DLD1 (cell line): ENCODE measurements around the gene FKRP.
"Not testable (repeated sequence)": the region's sequence is repeated elsewhere in the genome, so short reads cannot be mapped to it uniquely, and the experiment has no call there.

Source experiments
- in situ Hi-C: cut with HindIII; loops from 2 replicates; pipeline ENCODE4 v1.10.0; 2017; ENCODE audit warnings: low sequenced_read_pairs

The FKRP gene

DNA sequence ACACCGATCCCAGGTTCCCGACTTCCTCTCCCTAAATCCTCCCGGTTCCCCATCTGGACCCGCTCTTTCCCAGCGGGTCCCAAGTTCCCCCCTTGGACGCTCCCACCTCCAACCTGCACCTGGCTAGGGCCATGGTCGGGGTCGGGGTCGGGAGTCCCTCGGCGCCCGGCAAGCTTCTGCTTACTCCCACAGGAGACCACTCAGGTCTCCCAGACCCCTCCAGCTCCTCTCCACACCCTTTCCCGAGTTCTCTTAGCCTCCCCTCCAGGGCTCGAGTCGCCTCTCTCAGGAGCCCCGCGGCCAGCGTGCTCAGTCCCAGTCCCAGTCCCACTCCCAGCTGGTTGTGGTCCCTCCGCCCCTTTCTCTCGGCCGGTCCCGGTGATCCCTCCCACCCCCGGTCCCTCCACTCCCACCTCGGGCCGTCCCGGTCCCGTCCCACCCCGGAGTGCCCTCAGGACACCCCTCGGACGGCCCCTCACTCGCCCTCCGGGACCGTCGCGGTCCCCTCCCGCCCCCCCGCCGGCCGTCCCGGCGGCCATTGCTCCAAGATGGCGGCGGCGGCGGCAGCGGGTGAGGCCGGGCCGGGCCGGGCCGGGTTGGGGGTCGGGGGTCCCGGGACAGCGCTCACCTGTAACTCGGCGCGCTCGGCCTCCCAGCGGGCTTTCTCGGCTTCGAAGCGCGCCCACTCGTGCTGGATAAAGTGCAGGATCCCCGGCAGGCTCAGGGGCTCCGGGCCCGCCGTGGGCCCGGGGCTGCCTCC, at the start of gene FKRP:
Gene FKRP (plus strand): TSS at position 537 of the 760 bp plus-strand sequence. CDS start 9,394 bp downstream, outside the sequence.
- in situ Hi-C loops, result loop anchor here (10.0 kb wide), 1 partner anchor 219 kb away; no protein-coding TSS in a partner anchor

DNA sequence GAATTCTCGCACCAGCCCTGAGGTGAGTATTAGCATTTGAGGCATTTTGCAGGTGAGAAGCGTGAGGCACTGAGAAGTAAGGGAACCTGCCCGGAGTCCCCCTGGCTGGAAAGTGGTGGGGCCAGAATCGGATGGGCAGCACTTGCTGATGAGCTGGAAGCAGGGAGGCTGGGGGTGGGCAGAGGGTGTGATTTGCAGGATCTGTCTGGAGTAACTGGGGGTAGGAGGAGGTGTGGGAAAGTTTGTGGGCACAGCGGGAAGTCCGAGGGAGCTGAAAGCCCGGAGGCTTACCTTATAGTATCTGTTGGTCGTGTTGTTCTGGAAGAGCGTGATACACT, 49.0 kb upstream of the FKRP start:
- in situ Hi-C loops, result no loop called here

- in situ Hi-C loops, result no loop called here
Observed at GRCh38 chr19:46697204-46697960, 48.5 kb upstream of the FKRP start.

DNA sequence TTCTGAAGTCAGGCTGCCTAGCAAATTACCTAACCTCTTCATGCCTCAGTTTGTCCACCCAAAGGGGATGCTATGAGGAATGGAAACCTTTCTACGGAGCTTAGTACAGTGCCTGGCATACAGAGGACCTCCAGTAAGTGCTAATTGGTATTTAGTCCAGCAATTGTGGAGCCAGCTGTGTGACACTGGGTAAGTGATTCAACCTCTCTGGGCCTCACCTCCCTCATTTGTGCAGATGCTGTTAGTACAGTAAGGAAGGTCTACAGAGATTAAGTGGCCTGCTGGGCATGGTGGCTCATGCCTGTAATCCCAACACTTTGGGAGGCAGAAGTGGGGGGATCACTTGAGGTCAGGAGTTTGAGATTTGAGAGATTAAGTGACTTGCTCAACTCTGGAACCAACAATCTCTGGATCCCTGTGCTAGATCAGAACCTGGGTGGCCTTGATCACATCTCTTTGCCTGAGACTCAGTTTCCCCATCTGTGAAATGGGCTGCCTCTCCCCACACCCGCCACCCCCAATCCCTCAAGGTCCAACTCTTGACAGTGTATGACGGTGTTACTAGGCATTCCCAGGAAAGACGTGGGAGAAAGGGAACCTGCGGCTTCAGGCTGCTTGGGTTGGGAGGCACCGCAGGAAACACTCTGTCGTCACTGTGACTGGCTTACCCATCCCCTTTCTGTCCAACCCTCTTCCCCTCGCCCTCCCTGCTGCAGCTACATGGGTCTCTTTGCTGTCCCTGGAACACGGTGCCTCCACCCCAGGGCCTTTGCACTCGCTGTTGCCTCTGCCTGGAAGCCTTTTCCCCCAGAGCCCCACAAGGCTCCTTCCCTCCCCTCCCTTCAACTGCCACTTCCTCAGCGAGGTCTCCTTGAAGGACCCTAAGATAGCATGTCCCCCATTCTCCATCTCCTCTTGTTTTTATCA, 47.2 kb upstream of the FKRP start:
- in situ Hi-C loops, result no loop called here

DNA sequence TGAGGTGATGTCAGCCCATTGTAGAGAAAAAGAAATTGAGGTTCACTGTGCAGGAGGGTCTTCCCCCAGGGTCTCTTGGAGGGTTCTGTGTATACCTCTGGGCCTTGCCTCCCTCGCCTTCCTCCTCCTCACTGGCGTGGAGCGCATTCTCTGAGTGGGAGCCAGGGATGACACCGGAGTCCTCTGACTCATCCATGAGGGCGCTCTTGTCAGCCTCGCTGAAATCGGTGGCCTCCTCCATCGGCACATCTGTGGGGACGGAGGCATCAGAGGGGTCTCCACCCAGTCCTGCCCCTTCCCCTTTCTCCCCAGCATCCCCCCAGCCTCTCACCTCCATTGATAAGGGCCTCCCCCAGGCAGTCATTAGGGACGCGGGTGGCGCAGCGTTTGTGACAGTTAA, 45.2 kb upstream of the FKRP start:
- in situ Hi-C loops, result no loop called here

DNA sequence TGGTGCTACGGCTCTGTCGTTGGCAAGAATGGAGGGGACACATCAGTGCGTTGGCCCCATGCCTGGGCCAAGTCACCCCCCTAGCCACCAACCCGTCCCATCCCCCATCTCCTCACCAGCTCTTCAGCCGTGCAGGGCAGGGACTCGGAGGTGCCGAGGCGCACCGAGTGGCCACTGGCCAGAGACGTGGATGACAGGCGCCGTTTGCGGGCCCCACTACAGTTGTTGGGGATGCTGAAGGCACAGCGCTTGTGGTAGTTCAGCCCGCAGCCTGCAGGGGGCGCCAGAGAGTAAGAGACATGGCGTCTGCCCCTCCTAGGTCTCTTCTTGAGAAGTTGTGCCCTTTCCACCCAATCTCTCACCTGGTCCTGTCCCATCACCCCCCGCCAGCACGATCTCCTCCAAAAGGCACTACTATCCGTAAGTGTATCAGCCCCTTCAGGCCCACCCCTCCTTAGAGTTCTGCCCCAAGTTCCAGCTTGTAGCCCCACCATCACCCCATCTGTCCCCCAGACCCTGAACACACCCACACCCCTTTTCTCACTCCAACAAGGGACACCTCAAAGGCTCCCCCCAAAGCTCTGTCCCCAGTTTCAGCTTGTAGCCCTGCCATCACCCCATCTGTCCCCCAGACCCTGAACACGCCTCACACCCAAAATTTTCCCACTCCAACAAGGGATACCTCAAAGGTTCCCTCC, 41.3 kb upstream of the FKRP start:
- in situ Hi-C loops, result no loop called here

DNA sequence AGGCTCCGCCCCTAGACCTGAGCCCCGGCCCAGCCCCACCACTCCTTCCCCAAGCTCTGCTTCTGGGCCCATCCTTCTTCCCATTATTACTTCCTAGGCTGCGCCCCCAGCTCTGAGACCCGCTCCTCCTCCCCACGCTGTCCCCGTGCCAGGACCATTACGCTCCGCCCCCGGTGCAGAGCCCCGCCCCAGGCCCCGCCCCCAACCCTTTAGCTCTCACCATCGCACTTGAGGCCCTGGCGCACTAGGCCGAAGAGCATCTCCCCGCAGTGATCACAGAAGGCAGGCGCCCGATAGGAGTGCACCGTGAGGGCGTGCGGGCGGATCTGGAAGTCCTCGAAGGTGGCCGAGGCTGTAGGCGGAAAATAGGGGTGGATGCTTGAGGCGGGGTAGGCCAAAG, 35.2 kb upstream of the FKRP start:
- in situ Hi-C loops, result no loop called here

DNA sequence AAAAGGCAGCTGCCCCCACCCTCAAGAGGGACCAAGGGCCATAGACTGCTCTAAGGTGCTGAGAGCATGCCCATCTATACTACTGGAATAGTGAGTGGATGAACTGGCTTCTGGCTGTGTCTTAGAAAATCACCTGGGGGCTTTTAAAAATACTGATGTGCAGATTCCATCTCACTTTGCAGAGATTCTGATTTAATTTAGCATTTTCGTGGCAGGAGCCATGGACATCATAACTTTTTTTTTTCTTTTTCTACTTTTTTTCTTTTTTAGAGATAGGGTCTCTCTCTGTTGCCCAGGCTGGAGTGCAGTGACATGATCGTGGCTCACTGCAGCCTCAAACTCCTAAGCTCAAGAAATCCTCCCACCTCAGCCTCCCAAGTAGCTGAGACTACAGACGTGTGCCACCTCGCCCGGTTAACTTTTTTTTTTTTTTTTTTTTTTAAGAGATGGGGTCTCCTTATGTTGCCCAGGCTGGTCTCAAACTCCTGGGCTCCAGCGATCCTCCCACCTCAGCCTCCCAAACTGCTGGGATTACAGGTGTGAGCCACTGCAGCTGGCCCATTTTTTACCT, 33.0 kb upstream of the FKRP start:
- in situ Hi-C loops, result not testable (repeated sequence)

DNA sequence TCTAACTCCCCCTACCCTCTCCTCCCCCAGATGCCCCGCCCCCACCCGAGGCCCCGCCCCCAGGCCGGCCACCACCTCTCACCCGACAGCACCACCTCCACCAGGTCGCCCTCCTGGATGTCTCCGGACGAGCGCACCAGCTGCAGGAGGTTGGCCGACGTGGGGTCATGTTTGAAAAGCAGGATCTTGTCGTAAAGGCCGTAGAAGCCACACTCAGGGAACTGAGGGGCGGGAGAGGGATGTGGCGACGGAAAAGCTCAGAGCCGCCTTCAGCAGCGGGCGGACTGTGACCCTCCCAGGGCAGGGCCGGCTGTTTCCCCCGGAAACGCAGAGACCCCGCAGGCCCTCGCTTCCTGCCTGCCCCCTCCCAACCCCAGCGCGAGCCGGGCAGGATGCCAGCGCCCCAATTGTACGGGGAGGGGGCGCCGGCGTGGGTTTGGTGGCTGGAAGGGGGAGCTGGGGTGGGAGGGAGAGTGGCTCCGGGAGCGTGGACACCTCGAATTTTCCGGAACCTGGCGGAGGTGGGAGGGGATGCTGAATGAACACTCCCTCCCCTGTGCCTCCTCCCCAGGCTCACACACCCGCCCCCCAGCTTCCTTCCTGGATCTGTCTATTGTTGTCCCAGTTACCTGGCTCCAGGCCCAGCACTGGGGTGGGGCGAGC, 31.9 kb upstream of the FKRP start:
- in situ Hi-C loops, result no loop called here

DNA sequence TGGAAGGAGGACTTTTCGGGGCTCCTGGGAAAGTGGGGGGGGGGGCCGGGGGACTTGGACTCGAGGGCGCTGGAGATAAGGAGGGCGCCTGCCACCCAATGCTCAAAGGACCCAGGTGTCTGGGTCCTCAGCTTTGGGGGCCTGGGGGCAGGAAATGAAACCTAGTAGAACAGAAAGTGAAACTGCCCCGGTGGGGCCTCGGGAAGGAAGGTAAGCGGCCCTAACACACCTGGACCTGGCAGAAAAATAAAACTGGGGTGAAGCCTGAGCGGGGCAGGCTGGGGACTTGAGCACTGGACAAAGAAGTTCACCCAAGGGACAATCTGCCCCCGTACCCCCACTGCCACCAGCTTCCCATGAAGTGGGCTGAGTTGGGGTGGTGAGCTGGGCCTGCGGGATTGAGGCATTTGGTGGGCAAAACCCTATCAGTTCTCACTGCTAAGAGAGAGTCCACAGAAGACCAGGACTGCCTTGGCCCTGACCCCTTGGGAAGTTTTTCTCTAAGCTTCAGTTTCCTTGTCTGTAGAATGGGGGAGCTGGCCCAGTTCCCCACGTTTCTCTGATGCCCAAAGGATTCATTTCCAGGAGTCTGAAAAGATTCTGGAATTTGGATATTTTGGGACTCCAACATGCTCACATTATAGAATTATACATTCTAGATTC, 31.3 kb upstream of the FKRP start:
- in situ Hi-C loops, result no loop called here

GRCh38 chr19:46715620-46715974, 30.3 kb upstream of the FKRP start:
- in situ Hi-C loops, result no loop called here

DNA sequence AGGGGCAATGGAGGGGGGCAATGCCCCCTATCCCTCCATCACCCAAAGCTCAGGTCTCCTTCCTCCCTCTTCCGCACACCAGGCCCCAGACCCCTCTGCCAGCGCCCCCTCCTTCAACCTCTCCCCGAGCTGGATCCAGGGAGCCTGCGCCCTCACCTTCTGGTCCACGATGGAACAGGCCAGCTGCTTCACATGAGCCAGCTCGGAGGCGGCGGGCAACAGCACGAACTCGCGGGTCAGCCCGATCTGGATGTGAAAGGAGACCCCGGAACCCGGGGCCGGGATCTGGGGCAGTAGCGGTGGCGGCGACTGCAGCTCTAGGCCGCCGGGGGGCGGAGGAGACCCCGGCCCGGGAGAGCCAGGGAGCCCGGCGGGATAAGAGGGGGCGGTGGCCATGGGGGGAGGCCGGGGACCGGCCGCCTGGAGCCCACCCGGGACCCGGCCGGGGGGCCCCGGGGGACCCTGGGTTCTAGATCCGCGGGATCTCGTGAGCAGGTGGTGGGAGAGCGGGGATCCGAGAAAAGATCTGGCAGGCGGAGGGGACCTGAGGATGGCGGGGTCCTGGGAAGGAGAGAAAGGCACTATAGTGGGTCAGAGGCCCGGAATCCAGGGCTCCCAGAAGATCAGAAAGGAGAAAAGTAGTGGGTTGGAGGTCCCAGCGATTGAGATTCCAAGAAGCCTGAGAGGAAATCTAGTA, 29.7 kb upstream of the FKRP start:
- in situ Hi-C loops, result no loop called here

DNA sequence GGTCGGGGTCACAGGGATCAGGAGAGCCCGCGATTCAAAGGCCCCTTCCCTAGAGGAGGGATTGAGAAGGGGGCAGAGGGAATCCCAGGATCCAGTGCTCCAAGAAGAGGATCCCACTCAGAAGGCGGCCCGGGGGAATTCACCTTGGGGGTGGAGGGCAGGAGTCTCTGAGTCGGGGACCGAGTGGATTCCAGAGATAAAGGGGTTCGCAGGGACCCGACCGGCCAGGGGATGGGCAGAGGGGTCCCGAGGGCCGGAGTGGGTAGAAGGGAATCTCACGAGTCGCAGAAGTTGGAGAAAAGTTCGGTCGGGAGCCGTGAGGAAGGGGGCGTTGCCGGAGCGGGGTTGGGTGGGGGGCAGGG, 29.2 kb upstream of the FKRP start:
- in situ Hi-C loops, result no loop called here

- in situ Hi-C loops, result no loop called here
Observed at GRCh38 chr19:46717034-46717715, 28.7 kb upstream of the FKRP start, which contains the start of gene PRKD2. PRKD2 (minus strand) TSS chr19:46717114; CDS start chr19:46716370, 744 bp downstream.

DNA sequence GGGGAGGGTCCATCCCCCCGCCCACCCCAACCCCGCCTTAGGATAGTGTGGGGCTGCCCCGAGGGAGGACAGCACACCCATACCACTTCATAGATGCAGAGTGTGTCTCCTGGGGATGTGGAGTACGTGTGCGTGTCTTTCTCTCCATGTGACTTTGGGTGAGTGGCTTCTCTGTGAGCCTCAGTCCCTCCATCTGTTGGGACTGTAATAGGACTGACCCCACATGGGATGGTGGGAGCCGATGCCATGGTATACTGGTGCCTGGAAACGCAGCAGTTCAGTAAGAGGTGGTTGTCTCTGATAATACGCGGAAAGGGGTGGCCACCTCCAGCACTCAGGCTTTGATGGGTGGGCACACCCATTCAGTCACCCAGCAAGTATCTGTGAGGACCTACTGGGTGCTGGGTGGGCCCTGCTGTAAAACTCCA, 28.1 kb upstream of the FKRP start:
- in situ Hi-C loops, result no loop called here

- in situ Hi-C loops, result no loop called here
Observed at GRCh38 chr19:46718157-46718933, 27.5 kb upstream of the FKRP start.

GRCh38 chr19:46718934-46719622, 26.8 kb upstream of the FKRP start:
- in situ Hi-C loops, result no loop called here
